Neuronal stem cell (in vitro differentiated cells): Measurements from ENCODE around the gene BARHL1.
A peak's percentile ranks its signal among the peaks of the same experiment; 100 is the strongest.
"Not testable (repeated sequence)": the region's sequence is repeated elsewhere in the genome, so short reads cannot be mapped to it uniquely, and the experiment has no call there.

Experiments
- DNase-seq: peaks from one replicate; pipeline ENCODE4 v3.0.0-alpha.2; 2013; ENCODE audit warnings: low spot score
- H2AFZ ChIP-seq: one replicate; pipeline ENCODE4 v1.6.1; 2013; ENCODE audit warnings: mild to moderate bottlenecking, low read length, inconsistent platforms
- H2AK5ac ChIP-seq: 2 replicates; pipeline ENCODE4 v1.6.1; 2013; ENCODE audit warnings: low read depth, mild to moderate bottlenecking, inconsistent platforms, low read length, moderate library complexity, mixed read lengths
- H2BK120ac ChIP-seq: 2 replicates; pipeline ENCODE4 v1.6.1; 2013; ENCODE audit warnings: low read depth, mild to moderate bottlenecking, inconsistent platforms, low read length, moderate library complexity, mixed read lengths
- H2BK12ac ChIP-seq: one replicate; pipeline ENCODE4 v1.6.1; 2013; ENCODE audit warnings: low read length, inconsistent platforms
- H2BK15ac ChIP-seq: 2 replicates; pipeline ENCODE4 v1.6.1; 2013; ENCODE audit warnings: mild to moderate bottlenecking, low read length, inconsistent platforms, mixed read lengths
- H2BK5ac ChIP-seq: one replicate; pipeline ENCODE4 v1.6.1; 2013; ENCODE audit warnings: inconsistent platforms, mild to moderate bottlenecking, low read length, moderate library complexity
- H3K14ac ChIP-seq: one replicate; pipeline ENCODE4 v1.6.1; 2013; ENCODE audit warnings: low read length, inconsistent platforms
- H3K18ac ChIP-seq: 2 replicates; pipeline ENCODE4 v1.6.1; 2013; ENCODE audit warnings: low read length, inconsistent platforms
- H3K23ac ChIP-seq: 2 replicates; pipeline ENCODE4 v1.6.1; 2013; ENCODE audit warnings: low read depth, mild to moderate bottlenecking, mixed read lengths, low read length, inconsistent platforms; ENCODE audit not compliant: poor library complexity
- H3K27ac ChIP-seq: replicated peaks from 3 replicates; pipeline ENCODE4 v1.5.1; 2013; ENCODE audit warnings: low read length, inconsistent platforms
- H3K27me3 ChIP-seq, 3 experiments: 2 replicates each; pipeline ENCODE4 v1.6.1; 2013; ENCODE audit warnings: low read length in 3 of 3, mild to moderate bottlenecking in 2 of 3, inconsistent platforms in 1 of 3, low read depth in 1 of 3, mixed read lengths in 1 of 3, moderate library complexity in 1 of 3; ENCODE audit not compliant: control insufficient read depth in 3 of 3, insufficient read depth in 3 of 3
- H3K36me3 ChIP-seq, 2 donors: replicated peaks in 1 of 2; 2 replicates each; pipeline ENCODE4 v1.6.1; 2013; ENCODE audit warnings: low read length in 2 of 2; ENCODE audit not compliant: control insufficient read depth in 2 of 2, insufficient read depth in 2 of 2
- H3K4ac ChIP-seq: 2 replicates; pipeline ENCODE4 v1.6.1; 2013; ENCODE audit warnings: inconsistent platforms, mild to moderate bottlenecking, low read length, moderate library complexity
- H3K4me1 ChIP-seq, 2 donors: 1 replicate in 1 of 2; 2 replicates in 1 of 2; pipeline ENCODE4 v1.6.1; 2013; ENCODE audit warnings: low read length in 2 of 2, low read depth in 1 of 2; ENCODE audit not compliant: control insufficient read depth in 2 of 2, insufficient read depth in 1 of 2
- H3K4me2 ChIP-seq: one replicate; pipeline ENCODE4 v1.6.1; 2013; ENCODE audit warnings: mild to moderate bottlenecking, low read length, inconsistent platforms; ENCODE audit not compliant: insufficient read depth, poor library complexity, severe bottlenecking
- H3K4me3 ChIP-seq, 2 donors: 2 replicates each; pipeline ENCODE4 v1.5.1; 2013; ENCODE audit warnings: low read length in 2 of 2, mild to moderate bottlenecking in 2 of 2, inconsistent platforms in 1 of 2, moderate library complexity in 1 of 2
- H3K79me1 ChIP-seq: one replicate; pipeline ENCODE4 v1.6.1; 2013; ENCODE audit warnings: low read depth, mild to moderate bottlenecking, inconsistent platforms, low read length, moderate library complexity
- H3K9ac ChIP-seq: one replicate; pipeline ENCODE4 v1.6.1; 2013; ENCODE audit warnings: mild to moderate bottlenecking, low read depth, low read length, inconsistent platforms; ENCODE audit not compliant: poor library complexity
- H3K9me3 ChIP-seq, 2 donors: replicated peaks in 1 of 2; 2 replicates each; pipeline versions ENCODE3 to v1.6.1; 2013; ENCODE audit warnings: low read length in 2 of 2, mild to moderate bottlenecking in 2 of 2, inconsistent platforms in 1 of 2, low read depth in 1 of 2, mixed read lengths in 1 of 2, moderate library complexity in 1 of 2; ENCODE audit not compliant: control insufficient read depth in 2 of 2, insufficient read depth in 1 of 2
- H4K8ac ChIP-seq: one replicate; pipeline ENCODE4 v1.6.1; 2013; ENCODE audit warnings: low read depth, mild to moderate bottlenecking, inconsistent platforms, low read length, moderate library complexity
- H4K91ac ChIP-seq: one replicate; pipeline ENCODE4 v1.6.1; 2013; ENCODE audit warnings: low read length, low read depth, mild to moderate bottlenecking, inconsistent platforms; ENCODE audit not compliant: poor library complexity
- WGBS, 2 donors: extraction: QIAGEN DNeasy Blood & Tissue Kit; methylation state at CpG; one replicate each; pipeline ENCODE4 v1.1.7; 2013; ENCODE audit warnings: missing lambda C conversion rate in 2 of 2, mixed read lengths in 1 of 2; ENCODE audit not compliant: insufficient read length in 2 of 2, insufficient replicate concordance in 1 of 2; ENCODE audit errors: extremely low coverage in 2 of 2; 5-methylcytosine and 5-hydroxymethylcytosine counted together

The BARHL1 gene

GRCh38 chr9:132560616-132561202 is 21.7 kb upstream of the BARHL1 start:
- Histone ChIP-seq H2BK15ac (peak overlapping the region; percentile 24), H3K36me3 (no peaks in the 10 kb centered on the region), H3K23ac (no peak overlapping the region), H3K4me3 (no peak overlapping the region), H3K4me1 (peaks cover 25 to 26% of the 10 kb centered on the region in 2 donors), H3K4me2 (no peak overlapping the region), H3K4ac (no peak overlapping the region), H2AK5ac (no peak overlapping the region), H3K79me1 (no peaks in the 10 kb centered on the region), H4K8ac (no peak overlapping the region), H3K18ac (no peak overlapping the region), H3K27me3 (peaks cover 0 to 65% (median 0%) of the 10 kb centered on the region in 3 experiments), H2BK120ac (no peak overlapping the region), H2BK5ac (no peak overlapping the region), H3K9me3 (peaks cover 2 to 4% of the 10 kb centered on the region in 2 donors), H3K14ac (no peak overlapping the region), H2BK12ac (peak overlapping the region; percentile 36), H4K91ac (no peak overlapping the region), H3K27ac (no peak overlapping the region), H2AFZ (peak overlapping the region; percentile 53), H3K9ac (no peak overlapping the region)
- no peak for DNase-seq
- no CpG with 5 or more reads among the region's 14 CpGs for WGBS, 2 donors

GRCh38 chr9:132562306-132562573 is 20.2 kb upstream of the BARHL1 start:
- Histone ChIP-seq H3K79me1 (no peaks in the 10 kb centered on the region), H2BK5ac (no peak overlapping the region), H3K27ac (no peak overlapping the region), H3K36me3 (no peaks in the 10 kb centered on the region), H3K23ac (no peak overlapping the region), H3K9ac (no peak overlapping the region), H2BK15ac (no peak overlapping the region), H3K4me2 (no peak overlapping the region), H2BK12ac (no peak overlapping the region), H2BK120ac (no peak overlapping the region), H2AK5ac (no peak overlapping the region), H2AFZ (no peak overlapping the region), H3K4me1 (peaks cover 18% of the 10 kb centered on the region in 2 donors), H4K8ac (no peak overlapping the region), H3K9me3 (peaks cover 2 to 4% of the 10 kb centered on the region in 2 donors), H3K27me3 (peaks cover 0 to 73% (median 0%) of the 10 kb centered on the region in 3 experiments), H3K4ac (no peak overlapping the region), H3K18ac (no peak overlapping the region), H4K91ac (no peak overlapping the region), H3K4me3 (no peak overlapping the region), H3K14ac (no peak overlapping the region)
- no CpG with 5 or more reads among the region's 4 CpGs for WGBS, 2 donors
- no peak for DNase-seq

- Histone ChIP-seq H2AFZ (no peak overlapping the region), H3K36me3 (no peaks in the 10 kb centered on the region), H3K4ac (no peak overlapping the region), H3K23ac (no peak overlapping the region), H3K4me3 (no peak overlapping the region), H3K4me1 (peaks cover 13 to 18% of the 10 kb centered on the region in 2 donors), H3K14ac (no peak overlapping the region), H3K27ac (no peak overlapping the region), H3K4me2 (no peak overlapping the region), H3K9me3 (peaks cover 0 to 2% of the 10 kb centered on the region in 2 donors), H2BK15ac (no peak overlapping the region), H3K18ac (no peak overlapping the region), H2BK12ac (no peak overlapping the region), H2BK5ac (no peak overlapping the region), H4K8ac (no peak overlapping the region), H2AK5ac (no peak overlapping the region), H2BK120ac (no peak overlapping the region), H3K9ac (no peak overlapping the region), H4K91ac (no peak overlapping the region), H3K27me3 (peaks cover 0 to 77% (median 0%) of the 10 kb centered on the region in 3 experiments), H3K79me1 (no peaks in the 10 kb centered on the region)
- DNase-seq: no peak
- WGBS, 2 donors: no CpG with 5 or more reads among the region's 6 CpGs
Measured at GRCh38 chr9:132564526-132564925, 17.9 kb upstream of the BARHL1 start.

- not testable (repeated sequence) for DNase-seq, H3K36me3 ChIP-seq, H3K4ac ChIP-seq, H3K4me3 ChIP-seq, H2BK12ac ChIP-seq, H3K9ac ChIP-seq, H3K9me3 ChIP-seq, H2BK120ac ChIP-seq, H3K4me2 ChIP-seq, H3K14ac ChIP-seq, H3K27ac ChIP-seq, H3K79me1 ChIP-seq, H2AFZ ChIP-seq, H4K91ac ChIP-seq, H2BK5ac ChIP-seq, H3K4me1 ChIP-seq, H2AK5ac ChIP-seq, H3K18ac ChIP-seq, H3K23ac ChIP-seq, H2BK15ac ChIP-seq, H4K8ac ChIP-seq
- peaks cover 0 to 60% (median 0%) of the 10 kb centered on the region in 3 experiments for H3K27me3 ChIP-seq
- no CpG with 5 or more reads among the region's 2 CpGs for WGBS, 2 donors
Measured at GRCh38 chr9:132568787-132569186, 13.6 kb upstream of the BARHL1 start.
